Breast epithelium (tissue), 3 donors: Measurements from ENCODE around the gene LIPC.

ENCODE experiments used
- CTCF ChIP-seq, 3 donors: fragments of 450-650 bp; IDR thresholded peaks; one replicate each; pipeline ENCODE4 v1.5.1; 2016 to 2017; ENCODE audit warnings: antibody characterized with exemption in 3 of 3, mild to moderate bottlenecking in 3 of 3, moderate library complexity in 3 of 3
- POLR2A ChIP-seq: fragments of 450-650 bp; IDR thresholded peaks from one replicate; pipeline ENCODE4 v1.6.1; 2016; ENCODE audit warnings: antibody characterized with exemption, mild to moderate bottlenecking, moderate library complexity

GRCh38 chr15:58440922-58441321 is 9.1 kb downstream of the LIPC start:
- no peak for TF ChIP-seq CTCF (IDR thresholded peaks at IDR 0.05)
- no peak for TF ChIP-seq POLR2A
